HL-60 (cell line): ENCODE results near the gene AK1.

ENCODE experiments used
- CTCF ChIP-seq: IDR thresholded peaks from one replicate; pipeline ENCODE4 v1.5.1; 2011; ENCODE audit warnings: low read length, control low read depth, inconsistent platforms; ENCODE audit not compliant: insufficient read depth
- GABPA ChIP-seq: IDR thresholded peaks from 2 replicates; pipeline ENCODE4 v1.6.1; 2012; ENCODE audit warnings: low read depth
- POLR2AphosphoS5 ChIP-seq: IDR thresholded peaks from 2 replicates; pipeline ENCODE4 v1.6.1; 2012; ENCODE audit warnings: low read depth
- REST ChIP-seq: IDR thresholded peaks from 2 replicates; pipeline ENCODE4 v1.6.1; 2012; ENCODE audit warnings: low read depth; ENCODE audit not compliant: insufficient replicate concordance

- TF ChIP-seq CTCF (no peak), POLR2AphosphoS5 (no peak), REST (no peak), GABPA (no peak)
Observed at GRCh38 chr9:127912882-127913281, 35.4 kb upstream of the AK1 start.
